HCT116 (cell line): ENCODE measurements around the gene MINDY4B. TPM values are rescaled to one million over a fixed set of nuclear protein-coding genes. Genes with fewer than 3 reads are reported as not detected.

Experiments
- ATAC-seq: fragments of 200-7000 bp; cut with Tn5 transposase; 2 replicates; pipeline ENCODE4 v1.9.1; 2020; ENCODE audit warnings: mild to moderate bottlenecking, moderate library complexity
- BruUV-seq: library from RNA; stranded (reverse); fragments of 400-500 nt; replicated peaks from 2 replicates; lab custom pipeline; 2021; lab: Mats Ljungman, UMichigan
- CTCF ChIA-PET: fragments of 300-600 bp; sonication (Branson Sonifier 250); formaldehyde crosslinking; loops from one replicate; lab custom pipeline; 2021; ENCODE audit warnings: antibody characterized with exemption; lab: Charles Lee
- POLR2A ChIA-PET: fragments of 300-600, 350-600 bp; sonication (Branson Sonifier 250); formaldehyde crosslinking; loops from one replicate; lab custom pipeline; 2021; ENCODE audit warnings: antibody characterized with exemption; lab: Charles Lee
- RAD21 ChIA-PET, 2 experiments: fragments of 300-600 bp; sonication (Branson Sonifier 250); formaldehyde crosslinking; loops; one replicate each; lab custom pipeline; 2023; ENCODE audit warnings: low total read pairs in 2 of 2; ENCODE audit not compliant: uncharacterized antibody in 2 of 2, unreplicated experiment in 2 of 2, low non-redundant PET in 1 of 2; lab: Charles Lee
- DNase-seq: peaks from one replicate; pipeline ENCODE4 v3.0.0-alpha.2; 2010; ENCODE audit warnings: low read depth, low spot score
- H2AFZ ChIP-seq: fragments of 200-600 bp; shearing (Covaris generic), sonication (generic); 2 replicates; pipeline ENCODE4 v1.6.1; 2017; ENCODE audit warnings: low read depth, mixed run types, mixed read lengths, antibody characterized with exemption, low read length; ENCODE audit not compliant: poor library complexity, severe bottlenecking
- H3K27ac ChIP-seq: 2 replicates; pipeline ENCODE4 v1.5.1; 2012; ENCODE audit warnings: low read depth, low read length
- H3K27me3 ChIP-seq: fragments of 200-600 bp; sonication (generic); 2 replicates; pipeline ENCODE4 v1.6.1; 2016; ENCODE audit warnings: mixed run types, low read length, mixed read lengths; ENCODE audit not compliant: insufficient read depth
- H3K36me3 ChIP-seq, 2 experiments: fragments of 200-500 bp in 1 of 2; fragments of 200-600 bp in 1 of 2; sonication (Bioruptor generic) in 1 of 2; sonication (generic) in 1 of 2; 2 replicates each; pipeline versions ENCODE4 v1.5.1 to v1.6.1; 2014 to 2016; ENCODE audit warnings: low read length in 2 of 2, inconsistent platforms in 1 of 2, mixed read lengths in 1 of 2, mixed run types in 1 of 2; ENCODE audit not compliant: insufficient read depth in 2 of 2, control insufficient read depth in 1 of 2
- H3K4me1 ChIP-seq, 2 experiments: fragments of 200-600 bp in 1 of 2; sonication (generic) in 1 of 2; 2 replicates each; pipeline versions ENCODE4 v1.5.1 to v1.6.1; 2012 to 2017; ENCODE audit warnings: low read length in 2 of 2, inconsistent platforms in 1 of 2, mild to moderate bottlenecking in 1 of 2, mixed read lengths in 1 of 2, mixed run types in 1 of 2, moderate library complexity in 1 of 2; ENCODE audit not compliant: insufficient read depth in 2 of 2, control insufficient read depth in 1 of 2
- H3K4me2 ChIP-seq: fragments of 200-600 bp; sonication (generic); 2 replicates; pipeline ENCODE4 v1.6.1; 2017; ENCODE audit warnings: mixed run types, low read length, mixed read lengths
- H3K4me3 ChIP-seq, 2 experiments: fragments of 200-600 bp in 1 of 2; sonication (generic) in 1 of 2; replicated peaks in 1 of 2; 2 replicates each; pipeline ENCODE4 v1.5.1; 2011 to 2016; ENCODE audit warnings: low read length in 2 of 2, control low read depth in 1 of 2, low read depth in 1 of 2, mild to moderate bottlenecking in 1 of 2, mixed read lengths in 1 of 2, mixed run types in 1 of 2
- H3K79me2 ChIP-seq: fragments of 200-600 bp; sonication (generic); 2 replicates; pipeline ENCODE4 v1.6.1; 2017; ENCODE audit warnings: mild to moderate bottlenecking, mixed run types, low read length, moderate library complexity, mixed read lengths; ENCODE audit not compliant: insufficient read depth
- H3K9ac ChIP-seq: fragments of 200-600 bp; sonication (generic); 2 replicates; pipeline ENCODE4 v1.6.1; 2016; ENCODE audit warnings: low read length, mixed read lengths
- H3K9me2 ChIP-seq: fragments of 200-600 bp; sonication (generic), shearing (Covaris generic); 2 replicates; pipeline ENCODE4 v1.6.1; 2017; ENCODE audit warnings: mixed run types, mild to moderate bottlenecking, moderate library complexity; ENCODE audit not compliant: insufficient read depth
- H3K9me3 ChIP-seq, 2 experiments: fragments of 200-500 bp in 1 of 2; fragments of 200-600 bp in 1 of 2; sonication (Bioruptor generic) in 1 of 2; sonication (generic) in 1 of 2; 2 replicates each; pipeline ENCODE4 v1.6.1; 2014 to 2017; ENCODE audit warnings: low read length in 2 of 2, mixed read lengths in 2 of 2, inconsistent platforms in 1 of 2, low read depth in 1 of 2, mild to moderate bottlenecking in 1 of 2, mixed run types in 1 of 2, moderate library complexity in 1 of 2; ENCODE audit not compliant: control insufficient read depth in 1 of 2, insufficient read depth in 1 of 2
- H4K20me1 ChIP-seq: fragments of 200-600 bp; sonication (generic), shearing (Covaris generic); 2 replicates; pipeline ENCODE4 v1.6.1; 2017; ENCODE audit warnings: mixed run types, mild to moderate bottlenecking, moderate library complexity; ENCODE audit not compliant: insufficient read depth
- CEBPB ChIP-seq: IDR thresholded peaks from 2 replicates; pipeline ENCODE4 v1.6.1; 2012; ENCODE audit warnings: low read depth
- EZH2 ChIP-seq: fragments of 200-600 bp; sonication (generic); IDR thresholded peaks from 2 replicates; pipeline ENCODE4 v1.6.1; 2017; ENCODE audit warnings: antibody characterized with exemption, mixed run types
- EZH2phosphoT487 ChIP-seq: fragments of 200-600 bp; IDR thresholded peaks from 2 replicates; pipeline ENCODE4 v1.6.1; 2018; ENCODE audit warnings: antibody characterized with exemption, borderline replicate concordance
- JUND ChIP-seq: IDR thresholded peaks from 2 replicates; pipeline ENCODE4 v1.6.1; 2012
- POLR2A ChIP-seq: IDR thresholded peaks from 2 replicates; pipeline ENCODE4 v1.7.0; 2011; ENCODE audit warnings: borderline replicate concordance; ENCODE audit not compliant: insufficient read depth, insufficient read length; ENCODE audit errors: extremely low read depth
- POLR2AphosphoS5 ChIP-seq: IDR thresholded peaks from 2 replicates; pipeline ENCODE4 v1.6.1; 2011; ENCODE audit warnings: mild to moderate bottlenecking, low read depth, low read length, moderate library complexity
- RAD21 ChIP-seq: IDR thresholded peaks from 2 replicates; pipeline ENCODE4 v1.6.1; 2012; ENCODE audit warnings: low read depth, mild to moderate bottlenecking
- SP1 ChIP-seq: IDR thresholded peaks from 2 replicates; pipeline ENCODE4 v1.6.1; 2012; ENCODE audit warnings: low read depth
- SRF ChIP-seq: IDR thresholded peaks from 2 replicates; pipeline ENCODE4 v1.6.1; 2012; ENCODE audit warnings: low read depth
- YY1 ChIP-seq: IDR thresholded peaks from 2 replicates; pipeline ENCODE4 v1.6.1; 2011; ENCODE audit warnings: low read length, low read depth, moderate library complexity, mild to moderate bottlenecking; ENCODE audit not compliant: insufficient replicate concordance; ENCODE audit errors: extremely low read depth
- ZNF274 ChIP-seq: fragments of 200-500 bp; sonication (Bioruptor generic); IDR thresholded peaks from 2 replicates; pipeline ENCODE4 v1.6.1; 2014; ENCODE audit warnings: mild to moderate bottlenecking, low read depth, low read length, inconsistent platforms
- intact Hi-C: fragments of 100-400 bp; cut with micrococcal nuclease; formaldehyde crosslinking; loops from 2 replicates; pipeline ENCODE4 v1.10.0; 2022
- total RNA-seq: library from RNA; stranded (reverse); gene quantifications from one replicate; pipeline ENCODE4 v1.2.1, GENCODE V29; 2021; ENCODE audit not compliant: unreplicated experiment
- TF ChIP-seq, protein P1 (sequence below): IDR thresholded peaks from 2 replicates; pipeline ENCODE4 v1.6.1; 2012
- TF ChIP-seq, protein P2 (sequence below): IDR thresholded peaks from 2 replicates; pipeline ENCODE4 v1.6.1; 2012; ENCODE audit warnings: low read depth
- TF ChIP-seq, protein P3 (sequence below): IDR thresholded peaks from 2 replicates; pipeline ENCODE4 v1.6.1; 2012
- TF ChIP-seq, protein P4 (sequence below): IDR thresholded peaks from 2 replicates; pipeline ENCODE4 v1.6.1; 2011; ENCODE audit warnings: mild to moderate bottlenecking, low read length, moderate library complexity; ENCODE audit not compliant: insufficient replicate concordance; ENCODE audit errors: extremely low read depth

The MINDY4B gene
- total RNA-seq, 1 experiment from 2014 or later, result not detected

DNA sequence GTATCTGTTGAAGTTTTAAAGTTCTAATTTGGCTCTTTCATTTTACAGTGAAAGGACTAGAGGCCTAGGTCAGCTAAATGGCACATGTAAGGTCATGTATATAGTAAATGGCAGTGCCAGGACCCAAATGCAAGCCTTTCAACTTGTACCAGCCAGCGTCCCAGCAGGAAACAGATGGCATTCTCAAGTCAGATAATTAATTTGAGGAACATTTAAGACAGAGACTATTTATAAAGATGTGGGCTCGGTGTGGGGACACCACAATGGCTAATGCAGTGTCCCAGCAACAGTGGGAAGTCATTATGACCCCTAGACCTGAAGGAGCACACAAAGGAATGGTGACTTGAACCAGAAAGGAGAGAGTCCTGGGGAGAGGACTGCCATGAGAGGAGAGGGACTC is 6.1 kb downstream of the MINDY4B start:
- Histone ChIP-seq H3K4me3 (no peak overlapping the region), H3K79me2 (no peaks in the 10 kb centered on the region), H3K9me3 (no peaks in the 10 kb centered on the region), H4K20me1 (no peaks in the 10 kb centered on the region), H3K27ac (no peak overlapping the region), H3K4me1 (no peaks in the 10 kb centered on the region), H2AFZ (no peak overlapping the region), H3K36me3 (no peaks in the 10 kb centered on the region), H3K9ac (no peak overlapping the region), H3K27me3 (peaks cover 12% of the 10 kb centered on the region), H3K4me2 (no peak overlapping the region), H3K9me2 (no peaks in the 10 kb centered on the region)
- ATAC-seq (no peak), DNase-seq (no peak)
- TF ChIP-seq RAD21 (no peak), EZH2phosphoT487 (no peak), POLR2AphosphoS5 (no peak), CEBPB (no peak), POLR2A (no peak), EZH2 (no peak), YY1 (no peak), SRF (no peak), SP1 (no peak), ZNF274 (no peak), JUND (no peak)
- TF ChIP-seq, protein P1, sequence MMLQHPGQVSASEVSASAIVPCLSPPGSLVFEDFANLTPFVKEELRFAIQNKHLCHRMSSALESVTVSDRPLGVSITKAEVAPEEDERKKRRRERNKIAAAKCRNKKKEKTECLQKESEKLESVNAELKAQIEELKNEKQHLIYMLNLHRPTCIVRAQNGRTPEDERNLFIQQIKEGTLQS, result no peak
- TF ChIP-seq, protein P2, sequence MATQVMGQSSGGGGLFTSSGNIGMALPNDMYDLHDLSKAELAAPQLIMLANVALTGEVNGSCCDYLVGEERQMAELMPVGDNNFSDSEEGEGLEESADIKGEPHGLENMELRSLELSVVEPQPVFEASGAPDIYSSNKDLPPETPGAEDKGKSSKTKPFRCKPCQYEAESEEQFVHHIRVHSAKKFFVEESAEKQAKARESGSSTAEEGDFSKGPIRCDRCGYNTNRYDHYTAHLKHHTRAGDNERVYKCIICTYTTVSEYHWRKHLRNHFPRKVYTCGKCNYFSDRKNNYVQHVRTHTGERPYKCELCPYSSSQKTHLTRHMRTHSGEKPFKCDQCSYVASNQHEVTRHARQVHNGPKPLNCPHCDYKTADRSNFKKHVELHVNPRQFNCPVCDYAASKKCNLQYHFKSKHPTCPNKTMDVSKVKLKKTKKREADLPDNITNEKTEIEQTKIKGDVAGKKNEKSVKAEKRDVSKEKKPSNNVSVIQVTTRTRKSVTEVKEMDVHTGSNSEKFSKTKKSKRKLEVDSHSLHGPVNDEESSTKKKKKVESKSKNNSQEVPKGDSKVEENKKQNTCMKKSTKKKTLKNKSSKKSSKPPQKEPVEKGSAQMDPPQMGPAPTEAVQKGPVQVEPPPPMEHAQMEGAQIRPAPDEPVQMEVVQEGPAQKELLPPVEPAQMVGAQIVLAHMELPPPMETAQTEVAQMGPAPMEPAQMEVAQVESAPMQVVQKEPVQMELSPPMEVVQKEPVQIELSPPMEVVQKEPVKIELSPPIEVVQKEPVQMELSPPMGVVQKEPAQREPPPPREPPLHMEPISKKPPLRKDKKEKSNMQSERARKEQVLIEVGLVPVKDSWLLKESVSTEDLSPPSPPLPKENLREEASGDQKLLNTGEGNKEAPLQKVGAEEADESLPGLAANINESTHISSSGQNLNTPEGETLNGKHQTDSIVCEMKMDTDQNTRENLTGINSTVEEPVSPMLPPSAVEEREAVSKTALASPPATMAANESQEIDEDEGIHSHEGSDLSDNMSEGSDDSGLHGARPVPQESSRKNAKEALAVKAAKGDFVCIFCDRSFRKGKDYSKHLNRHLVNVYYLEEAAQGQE, result no peak
- TF ChIP-seq, protein P3, sequence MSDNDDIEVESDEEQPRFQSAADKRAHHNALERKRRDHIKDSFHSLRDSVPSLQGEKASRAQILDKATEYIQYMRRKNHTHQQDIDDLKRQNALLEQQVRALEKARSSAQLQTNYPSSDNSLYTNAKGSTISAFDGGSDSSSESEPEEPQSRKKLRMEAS, result no peak
- TF ChIP-seq, protein P4, sequence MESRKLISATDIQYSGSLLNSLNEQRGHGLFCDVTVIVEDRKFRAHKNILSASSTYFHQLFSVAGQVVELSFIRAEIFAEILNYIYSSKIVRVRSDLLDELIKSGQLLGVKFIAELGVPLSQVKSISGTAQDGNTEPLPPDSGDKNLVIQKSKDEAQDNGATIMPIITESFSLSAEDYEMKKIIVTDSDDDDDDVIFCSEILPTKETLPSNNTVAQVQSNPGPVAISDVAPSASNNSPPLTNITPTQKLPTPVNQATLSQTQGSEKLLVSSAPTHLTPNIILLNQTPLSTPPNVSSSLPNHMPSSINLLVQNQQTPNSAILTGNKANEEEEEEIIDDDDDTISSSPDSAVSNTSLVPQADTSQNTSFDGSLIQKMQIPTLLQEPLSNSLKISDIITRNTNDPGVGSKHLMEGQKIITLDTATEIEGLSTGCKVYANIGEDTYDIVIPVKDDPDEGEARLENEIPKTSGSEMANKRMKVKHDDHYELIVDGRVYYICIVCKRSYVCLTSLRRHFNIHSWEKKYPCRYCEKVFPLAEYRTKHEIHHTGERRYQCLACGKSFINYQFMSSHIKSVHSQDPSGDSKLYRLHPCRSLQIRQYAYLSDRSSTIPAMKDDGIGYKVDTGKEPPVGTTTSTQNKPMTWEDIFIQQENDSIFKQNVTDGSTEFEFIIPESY, result no peak
- ChIA-PET CTCF (no interaction called here), RAD21 (no interaction called here), POLR2A (no interaction called here)
- intact Hi-C loops, result no loop called here
- no TSS peak for BruUV-seq
